ENCODE data around the gene MEGF6.

Gene MEGF6

DNA sequence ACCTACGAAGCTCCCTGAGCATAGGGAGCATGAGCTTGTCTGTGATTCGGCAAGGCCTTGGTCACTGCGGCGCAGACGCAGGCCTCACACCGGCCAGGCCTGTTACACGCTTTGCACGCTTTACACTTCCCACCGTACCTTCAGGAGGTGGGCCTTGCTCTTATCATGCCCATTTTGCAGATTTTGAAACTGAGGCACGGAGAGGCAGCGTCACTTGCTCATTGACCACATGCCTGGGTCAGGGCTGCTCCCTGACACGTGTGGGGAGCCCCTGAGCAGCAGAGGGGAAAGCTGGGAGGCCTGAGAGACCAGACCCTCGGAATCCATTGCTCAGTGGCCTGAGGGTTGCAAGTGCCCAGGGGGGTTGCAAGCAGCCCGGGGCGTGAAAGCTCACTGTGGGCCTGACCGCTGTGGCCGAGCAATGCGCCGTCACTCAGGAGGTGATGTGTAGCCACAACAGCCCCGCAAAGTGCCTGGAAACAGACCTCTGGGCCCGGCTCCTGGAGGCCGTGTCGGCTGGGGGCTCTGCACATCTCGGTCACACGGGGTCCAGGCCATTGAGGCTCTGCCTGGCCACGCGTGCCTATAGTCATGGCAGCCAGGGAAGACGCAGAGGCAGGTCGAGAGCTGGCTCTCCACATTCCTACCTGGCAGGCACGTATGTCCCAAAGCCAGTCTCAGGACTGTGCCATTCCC, 149.9 kb downstream of the MEGF6 start:
- Histone ChIP-seq H3K27ac (no peak overlapping the region), H3K4me3 (ENCODE audit: low read depth, low read length) (no peak overlapping the region), H3K36me3 (no peaks in the 10 kb centered on the region; the same call in 1 of the 2 replicates), H3K27me3 (ENCODE audit: insufficient read depth, low read depth, severe bottlenecking) (no peaks in the 10 kb centered on the region), H3K9me3 (ENCODE audit: severe bottlenecking) (no peaks in the 10 kb centered on the region)
- DNase-seq = no peak
- no peak for TF ChIP-seq CTCF (IDR thresholded peaks at IDR 0.05; ENCODE audit: low read depth, low read length)

- no peaks in the 10 kb centered on the region for H3K27me3 ChIP-seq (ENCODE audit: insufficient read depth, low read depth, severe bottlenecking)
- no peak overlapping the region for H3K27ac ChIP-seq
- no peak overlapping the region for H3K4me3 ChIP-seq (ENCODE audit: low read depth, low read length)
- DNase-seq = no peak
- no peak for TF ChIP-seq CTCF (IDR thresholded peaks at IDR 0.05; ENCODE audit: low read depth, low read length)
- no peaks in the 10 kb centered on the region; the same call in 1 of the 2 replicates for H3K36me3 ChIP-seq
- H3K9me3 ChIP-seq (ENCODE audit: severe bottlenecking) = no peaks in the 10 kb centered on the region
These were observed 150.6 kb downstream of the MEGF6 start for GRCh38 chr1:3460672-3461131.

DNA sequence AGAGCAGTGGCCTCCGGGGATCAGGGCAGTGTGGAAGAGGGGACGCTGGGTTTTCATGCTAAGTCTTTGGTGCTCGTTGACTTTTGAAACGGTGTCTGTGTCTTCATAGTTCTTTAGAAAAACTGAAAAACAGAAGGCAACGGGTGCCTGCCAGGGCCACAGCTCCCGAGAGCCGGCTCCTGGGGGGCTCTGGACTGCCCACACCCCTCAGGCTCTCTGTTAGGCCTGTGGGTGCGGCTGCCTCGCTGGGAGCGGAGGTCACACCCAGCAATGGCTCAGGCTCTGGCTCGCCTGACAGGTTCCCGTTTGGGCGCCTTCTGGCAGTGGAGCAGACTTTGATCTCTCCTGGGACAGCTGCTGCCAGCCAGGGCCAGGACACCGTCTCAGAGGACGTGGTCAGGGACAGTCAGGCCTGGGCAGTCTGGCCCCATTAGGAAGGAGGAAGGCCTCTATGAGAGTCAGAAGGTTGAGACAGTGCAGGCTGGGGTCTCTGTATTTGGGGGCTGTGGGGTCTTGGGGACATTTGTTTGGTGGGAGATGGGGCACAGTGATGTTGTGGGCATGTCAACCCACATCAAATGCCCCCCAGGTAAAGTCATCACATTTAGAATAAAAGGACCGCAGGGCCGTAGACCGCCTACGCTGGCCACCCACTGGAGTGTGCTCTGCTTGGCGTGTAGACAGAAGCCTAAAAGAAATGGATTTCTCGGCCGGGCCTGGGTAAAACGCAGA, 151.2 kb downstream of the MEGF6 start:
- no peak for DNase-seq
- H3K9me3 ChIP-seq (ENCODE audit: severe bottlenecking) = no peaks in the 10 kb centered on the region
- TF ChIP-seq CTCF (IDR thresholded peaks at IDR 0.05; ENCODE audit: low read depth, low read length) = no peak
- no peaks in the 10 kb centered on the region; the same call in 1 of the 2 replicates for H3K36me3 ChIP-seq
- H3K27ac ChIP-seq = no peak overlapping the region; the same call in 1 of the 2 replicates
- H3K4me3 ChIP-seq (ENCODE audit: low read depth, low read length) = no peak overlapping the region
- no peaks in the 10 kb centered on the region for H3K27me3 ChIP-seq (ENCODE audit: insufficient read depth, low read depth, severe bottlenecking)

DNA sequence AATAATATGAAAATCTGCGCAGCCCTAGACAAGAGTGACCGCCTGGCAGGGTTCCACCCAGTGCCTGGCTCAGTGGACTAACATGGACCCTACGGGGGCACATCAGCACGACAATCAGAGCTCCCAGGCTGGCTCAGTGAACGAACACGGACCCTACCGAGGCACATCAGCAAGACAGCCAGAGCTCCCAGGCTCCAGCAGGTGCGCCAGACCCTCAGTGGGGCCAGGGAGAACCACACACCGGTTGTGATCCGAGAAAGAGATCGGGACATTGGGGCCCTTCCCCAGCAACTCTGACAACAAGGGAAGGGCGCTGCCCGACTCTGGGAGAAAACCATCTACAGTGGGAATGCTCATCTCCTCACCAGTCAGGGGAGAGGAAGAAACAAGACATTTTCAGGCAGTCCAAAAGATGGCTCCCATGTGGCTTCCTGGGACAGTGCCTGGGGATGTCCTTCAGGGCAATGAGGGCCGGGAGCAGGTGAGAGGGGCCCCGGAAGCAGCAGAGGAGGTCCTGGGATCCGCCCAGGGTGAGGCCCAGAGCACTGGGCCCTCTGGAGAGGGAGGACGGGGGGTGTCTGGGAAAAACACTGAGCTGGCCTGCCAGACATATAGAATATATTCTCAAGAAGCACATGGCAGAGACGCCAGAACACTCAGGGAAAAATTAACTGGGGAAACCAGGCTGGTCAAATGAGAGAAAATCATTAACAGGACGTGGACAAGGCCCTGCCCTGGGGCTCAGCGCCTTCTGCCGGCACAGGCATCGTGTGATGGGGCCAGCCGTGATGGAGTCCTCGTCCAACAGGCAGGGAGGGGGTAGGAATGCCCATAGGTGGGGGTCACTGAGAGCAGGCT, 152.0 kb downstream of the MEGF6 start:
- no peak for TF ChIP-seq CTCF (IDR thresholded peaks at IDR 0.05; ENCODE audit: low read depth, low read length)
- Histone ChIP-seq H3K27ac (no peak overlapping the region; the same call in 1 of the 2 replicates), H3K4me3 (ENCODE audit: low read depth, low read length) (no peak overlapping the region), H3K36me3 (no peaks in the 10 kb centered on the region; the same call in 1 of the 2 replicates), H3K27me3 (ENCODE audit: insufficient read depth, low read depth, severe bottlenecking) (no peaks in the 10 kb centered on the region), H3K9me3 (ENCODE audit: severe bottlenecking) (no peaks in the 10 kb centered on the region)
- no peak for DNase-seq

- Histone ChIP-seq H3K27me3 (ENCODE audit: insufficient read depth, low read depth, severe bottlenecking) (no peaks in the 10 kb centered on the region), H3K36me3 (no peaks in the 10 kb centered on the region; the same call in 1 of the 2 replicates), H3K27ac (peak overlapping the region; percentile 0; the same call in 1 of the 2 replicates), H3K9me3 (ENCODE audit: severe bottlenecking) (no peaks in the 10 kb centered on the region), H3K4me3 (ENCODE audit: low read depth, low read length) (no peak overlapping the region)
- peak; percentile 70 for DNase-seq
- TF ChIP-seq CTCF (IDR thresholded peaks at IDR 0.05; ENCODE audit: low read depth, low read length) = no peak
These were observed 153.1 kb downstream of the MEGF6 start for GRCh38 chr1:3457910-3458883.

Data from WERI-Rb-1 (cell line).